HepG2 (cell line): Measurements from ENCODE around the gene CST4.
"Not testable (repeated sequence)": the region's sequence is repeated elsewhere in the genome, so short reads cannot be mapped to it uniquely, and the experiment has no call there.

Experiments used
- EP300 ChIP-seq, 3 experiments: sonication (generic) in 1 of 3; formaldehyde crosslinking in 1 of 3; IDR thresholded peaks; 2 replicates each; pipeline versions ENCODE4 v1.5.1 to v1.6.1; 2011 to 2020; ENCODE audit warnings: low read depth in 2 of 3, low read length in 2 of 3, borderline replicate concordance in 1 of 3, improper control_type of control experiment in 1 of 3, mild to moderate bottlenecking in 1 of 3, missing genetic modification reagents in 1 of 3, moderate library complexity in 1 of 3
- EZH2 ChIP-seq: conservative IDR thresholded peaks from 2 replicates; pipeline ENCODE4 v1.6.1; 2012; ENCODE audit warnings: mild to moderate bottlenecking, low read depth, low read length, moderate library complexity
- GABPA ChIP-seq, 2 experiments: IDR thresholded peaks; 2 replicates each; pipeline ENCODE4 v1.6.1; 2011 to 2016; ENCODE audit warnings: low read depth in 2 of 2, low read length in 1 of 2, missing biosample characterization in 1 of 2, missing genetic modification characterization in 1 of 2
- HHEX ChIP-seq: IDR thresholded peaks from 2 replicates; pipeline ENCODE4 v1.6.1; 2016; ENCODE audit warnings: control low read depth
- KIAA2018 ChIP-seq: sonication (generic); formaldehyde crosslinking; IDR thresholded peaks from 2 replicates; pipeline ENCODE4 v1.5.0; 2020; ENCODE audit warnings: mild to moderate bottlenecking, missing genetic modification reagents, borderline replicate concordance
- NFATC3 ChIP-seq: sonication (generic); formaldehyde crosslinking; IDR thresholded peaks from 2 replicates; pipeline ENCODE4 v1.5.1; 2020; ENCODE audit warnings: mild to moderate bottlenecking, missing genetic modification reagents
- NR2F1 ChIP-seq, 2 experiments: fragments of 450-650 bp in 1 of 2; formaldehyde crosslinking in 1 of 2; IDR thresholded peaks; 2 replicates each; pipeline versions ENCODE4 v1.5.0 to v1.6.1; 2016 to 2020; ENCODE audit warnings: mild to moderate bottlenecking in 1 of 2, missing compliant biosample characterization in 1 of 2, missing genetic modification reagents in 1 of 2, moderate library complexity in 1 of 2
- PTBP1 ChIP-seq: fragments of 200-400 bp; formaldehyde crosslinking; IDR thresholded peaks from 2 replicates; pipeline ENCODE4 v1.6.1; 2018; ENCODE audit warnings: low read length, low read depth; ENCODE audit not compliant: poor library complexity, severe bottlenecking
- SMC3 ChIP-seq: IDR thresholded peaks from 2 replicates; pipeline ENCODE4 v1.6.1; 2011; ENCODE audit warnings: low read length, improper control_type of control experiment
- TBP ChIP-seq: sonication (generic); formaldehyde crosslinking; IDR thresholded peaks from 2 replicates; pipeline ENCODE4 v1.5.0; 2020; ENCODE audit warnings: missing genetic modification reagents
- ZNF17 ChIP-seq: sonication (generic); formaldehyde crosslinking; IDR thresholded peaks from 2 replicates; pipeline ENCODE4 v1.5.0; 2020; ENCODE audit warnings: mild to moderate bottlenecking, missing genetic modification reagents
- ZNF496 ChIP-seq: sonication (generic); formaldehyde crosslinking; IDR thresholded peaks from 2 replicates; pipeline ENCODE4 v1.8.1; 2023; ENCODE audit warnings: mild to moderate bottlenecking, moderate library complexity, missing genetic modification reagents; ENCODE audit not compliant: insufficient replicate concordance
- ZZZ3 ChIP-seq: sonication (generic); formaldehyde crosslinking; IDR thresholded peaks from 2 replicates; pipeline ENCODE4 v1.4.0; 2020; ENCODE audit warnings: missing genetic modification reagents, mild to moderate bottlenecking, borderline replicate concordance
- TF ChIP-seq, protein P1 (sequence below): sonication (generic); formaldehyde crosslinking; IDR thresholded peaks from 2 replicates; pipeline ENCODE4 v1.5.0; 2020; ENCODE audit warnings: mild to moderate bottlenecking, missing genetic modification reagents, moderate library complexity

GRCh38 chr20:23735391-23735790 lies 46.6 kb upstream of the CST4 start:
- not testable (repeated sequence) for TF ChIP-seq ZZZ3; EP300 (IDR thresholded peaks at IDR 0.05; ENCODE audit: low read depth in 2 of 2, low read length in 2 of 2); EP300 (CRISPR knock-in tag; IDR thresholded peaks at IDR 0.05; ENCODE audit: borderline replicate concordance); KIAA2018 (CRISPR knock-in tag); SMC3; PTBP1; NR2F1 (CRISPR knock-in tag; IDR thresholded peaks at IDR 0.05); NFATC3 (CRISPR knock-in tag); EZH2; TBP (CRISPR knock-in tag); ZNF17 (CRISPR knock-in tag); ZNF496 (CRISPR knock-in tag); GABPA (IDR thresholded peaks at IDR 0.05; ENCODE audit: low read depth, low read length); GABPA (CRISPR knock-in tag; IDR thresholded peaks at IDR 0.05; ENCODE audit: low read depth); HHEX
- TF ChIP-seq, protein P1, sequence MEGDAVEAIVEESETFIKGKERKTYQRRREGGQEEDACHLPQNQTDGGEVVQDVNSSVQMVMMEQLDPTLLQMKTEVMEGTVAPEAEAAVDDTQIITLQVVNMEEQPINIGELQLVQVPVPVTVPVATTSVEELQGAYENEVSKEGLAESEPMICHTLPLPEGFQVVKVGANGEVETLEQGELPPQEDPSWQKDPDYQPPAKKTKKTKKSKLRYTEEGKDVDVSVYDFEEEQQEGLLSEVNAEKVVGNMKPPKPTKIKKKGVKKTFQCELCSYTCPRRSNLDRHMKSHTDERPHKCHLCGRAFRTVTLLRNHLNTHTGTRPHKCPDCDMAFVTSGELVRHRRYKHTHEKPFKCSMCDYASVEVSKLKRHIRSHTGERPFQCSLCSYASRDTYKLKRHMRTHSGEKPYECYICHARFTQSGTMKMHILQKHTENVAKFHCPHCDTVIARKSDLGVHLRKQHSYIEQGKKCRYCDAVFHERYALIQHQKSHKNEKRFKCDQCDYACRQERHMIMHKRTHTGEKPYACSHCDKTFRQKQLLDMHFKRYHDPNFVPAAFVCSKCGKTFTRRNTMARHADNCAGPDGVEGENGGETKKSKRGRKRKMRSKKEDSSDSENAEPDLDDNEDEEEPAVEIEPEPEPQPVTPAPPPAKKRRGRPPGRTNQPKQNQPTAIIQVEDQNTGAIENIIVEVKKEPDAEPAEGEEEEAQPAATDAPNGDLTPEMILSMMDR (CRISPR knock-in tag) = not testable (repeated sequence)
